Measurements from ENCODE around the gene SYNGR3.

The SYNGR3 gene

DNA sequence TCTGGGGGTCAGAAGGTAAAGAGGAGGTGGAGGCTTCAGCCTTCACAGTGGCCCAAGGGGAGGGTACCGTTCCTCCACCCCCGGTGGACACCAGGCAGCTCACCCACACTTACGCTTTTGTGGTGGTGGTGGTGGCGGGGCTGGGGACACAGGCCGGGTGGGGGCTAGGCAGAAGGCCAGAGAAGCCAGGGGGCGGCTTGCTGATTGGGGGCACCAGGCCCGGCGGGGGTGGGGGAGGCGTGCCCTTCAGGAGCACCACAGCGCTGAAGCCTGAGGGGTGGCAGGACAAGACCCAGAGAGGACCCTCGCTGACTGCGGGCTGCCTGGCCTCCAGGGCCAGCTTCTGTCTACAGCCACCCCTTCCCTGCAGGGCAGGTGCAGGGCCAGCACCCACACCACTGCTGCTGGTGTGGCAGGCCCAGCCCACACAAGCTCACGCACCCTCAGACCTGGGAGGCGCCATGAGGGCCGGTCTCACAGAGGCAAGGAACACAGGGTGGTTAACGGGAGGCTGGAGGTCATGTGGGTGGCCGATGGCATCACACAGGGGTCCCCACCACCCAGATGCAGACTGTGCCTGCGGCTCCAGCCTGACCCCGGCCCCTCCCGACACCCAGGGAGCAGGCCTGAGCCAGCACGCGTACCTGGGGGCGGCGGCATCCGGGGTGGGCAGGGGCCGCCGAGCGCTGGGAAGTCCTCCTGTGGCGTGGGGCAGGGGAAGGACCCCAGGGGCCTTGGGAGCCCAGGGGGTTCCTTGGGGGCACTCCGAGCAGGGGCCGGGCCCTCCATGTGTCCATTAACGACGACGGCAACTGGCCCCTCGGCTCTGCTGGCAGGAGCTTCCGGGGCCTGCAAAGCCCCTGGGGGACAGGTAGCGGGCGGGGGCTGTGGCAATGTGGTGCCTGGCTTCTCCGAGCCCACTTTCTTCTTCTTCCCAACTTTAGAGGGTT lies 9.4 kb downstream of the SYNGR3 start:
- no peak overlapping the region for H3K4me3 ChIP-seq (ENCODE audit: low read depth, low read length)
- in situ Hi-C loops (cut with HindIII; ENCODE audit: low sequenced_read_pairs) = no loop called here
- DNase-seq (ENCODE audit: low read depth) = no peak
- TF ChIP-seq, protein P1, sequence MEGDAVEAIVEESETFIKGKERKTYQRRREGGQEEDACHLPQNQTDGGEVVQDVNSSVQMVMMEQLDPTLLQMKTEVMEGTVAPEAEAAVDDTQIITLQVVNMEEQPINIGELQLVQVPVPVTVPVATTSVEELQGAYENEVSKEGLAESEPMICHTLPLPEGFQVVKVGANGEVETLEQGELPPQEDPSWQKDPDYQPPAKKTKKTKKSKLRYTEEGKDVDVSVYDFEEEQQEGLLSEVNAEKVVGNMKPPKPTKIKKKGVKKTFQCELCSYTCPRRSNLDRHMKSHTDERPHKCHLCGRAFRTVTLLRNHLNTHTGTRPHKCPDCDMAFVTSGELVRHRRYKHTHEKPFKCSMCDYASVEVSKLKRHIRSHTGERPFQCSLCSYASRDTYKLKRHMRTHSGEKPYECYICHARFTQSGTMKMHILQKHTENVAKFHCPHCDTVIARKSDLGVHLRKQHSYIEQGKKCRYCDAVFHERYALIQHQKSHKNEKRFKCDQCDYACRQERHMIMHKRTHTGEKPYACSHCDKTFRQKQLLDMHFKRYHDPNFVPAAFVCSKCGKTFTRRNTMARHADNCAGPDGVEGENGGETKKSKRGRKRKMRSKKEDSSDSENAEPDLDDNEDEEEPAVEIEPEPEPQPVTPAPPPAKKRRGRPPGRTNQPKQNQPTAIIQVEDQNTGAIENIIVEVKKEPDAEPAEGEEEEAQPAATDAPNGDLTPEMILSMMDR (IDR thresholded peaks at IDR 0.05; ENCODE audit: low read depth, low read length, missing control alignments) = no peak

DNA sequence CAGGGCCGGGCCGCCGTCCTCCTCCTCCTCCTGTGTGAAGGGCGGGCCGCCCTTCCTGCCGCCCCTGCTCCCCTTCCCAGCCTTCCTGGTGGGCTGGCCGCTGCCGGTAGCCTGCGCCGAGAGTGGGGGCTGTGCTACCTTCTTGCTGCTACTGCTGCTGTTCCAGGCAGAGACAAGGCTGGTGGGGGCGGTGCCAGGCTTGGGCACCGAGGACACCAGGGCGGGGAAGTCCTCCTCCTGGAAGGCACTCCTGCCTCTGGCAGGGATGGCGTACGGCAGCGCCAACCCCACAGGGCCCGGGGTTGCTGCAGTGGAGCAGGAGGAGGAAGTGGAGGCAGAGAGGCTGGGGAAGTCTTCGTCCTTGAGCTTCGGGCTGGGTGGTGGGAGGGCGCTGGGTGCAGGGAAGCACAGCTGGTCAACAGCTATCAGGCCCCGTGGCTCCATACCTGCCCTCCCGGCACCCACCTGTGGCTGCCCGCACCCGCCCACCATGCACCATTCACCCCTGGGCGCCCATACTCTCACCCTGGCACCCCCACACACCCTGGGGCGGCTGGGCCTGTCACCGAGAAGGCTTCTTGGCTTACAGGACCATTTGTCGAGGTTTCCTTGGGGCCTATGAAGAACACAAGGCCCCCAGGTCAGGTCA lies 10.2 kb downstream of the SYNGR3 start:
- no peak overlapping the region for H3K4me3 ChIP-seq (ENCODE audit: low read depth, low read length)
- DNase-seq (ENCODE audit: low read depth) = no peak
- TF ChIP-seq, protein P1 (IDR thresholded peaks at IDR 0.05; ENCODE audit: low read depth, low read length, missing control alignments) = no peak
- in situ Hi-C loops (cut with HindIII; ENCODE audit: low sequenced_read_pairs) = no loop called here

DNA sequence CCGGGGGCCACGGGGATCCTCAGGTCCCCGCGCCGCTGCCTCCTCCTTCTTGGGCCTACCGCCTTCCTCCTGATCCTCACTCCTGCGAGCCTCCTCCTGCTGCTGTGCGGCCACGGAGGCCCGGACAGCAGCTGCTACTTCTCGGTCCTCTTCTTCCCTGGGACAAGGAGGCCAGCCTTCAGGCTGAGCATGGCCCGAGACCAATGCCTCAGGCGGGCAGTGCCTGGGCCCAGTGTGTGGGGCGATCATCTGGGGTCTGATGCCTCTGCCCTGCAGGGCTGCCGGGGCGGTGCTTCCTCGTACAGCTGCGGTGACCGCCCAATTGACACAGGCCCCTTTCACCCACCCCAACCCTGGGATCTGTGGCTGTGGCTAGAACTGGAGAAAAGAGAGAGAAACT lies 11.3 kb downstream of the SYNGR3 start:
- no peak for DNase-seq (ENCODE audit: low read depth)
- TF ChIP-seq, protein P1 (IDR thresholded peaks at IDR 0.05; ENCODE audit: low read depth, low read length, missing control alignments) = no peak
- H3K4me3 ChIP-seq (ENCODE audit: low read depth, low read length) = no peak overlapping the region
- in situ Hi-C loops (cut with HindIII; ENCODE audit: low sequenced_read_pairs) = no loop called here

DNA sequence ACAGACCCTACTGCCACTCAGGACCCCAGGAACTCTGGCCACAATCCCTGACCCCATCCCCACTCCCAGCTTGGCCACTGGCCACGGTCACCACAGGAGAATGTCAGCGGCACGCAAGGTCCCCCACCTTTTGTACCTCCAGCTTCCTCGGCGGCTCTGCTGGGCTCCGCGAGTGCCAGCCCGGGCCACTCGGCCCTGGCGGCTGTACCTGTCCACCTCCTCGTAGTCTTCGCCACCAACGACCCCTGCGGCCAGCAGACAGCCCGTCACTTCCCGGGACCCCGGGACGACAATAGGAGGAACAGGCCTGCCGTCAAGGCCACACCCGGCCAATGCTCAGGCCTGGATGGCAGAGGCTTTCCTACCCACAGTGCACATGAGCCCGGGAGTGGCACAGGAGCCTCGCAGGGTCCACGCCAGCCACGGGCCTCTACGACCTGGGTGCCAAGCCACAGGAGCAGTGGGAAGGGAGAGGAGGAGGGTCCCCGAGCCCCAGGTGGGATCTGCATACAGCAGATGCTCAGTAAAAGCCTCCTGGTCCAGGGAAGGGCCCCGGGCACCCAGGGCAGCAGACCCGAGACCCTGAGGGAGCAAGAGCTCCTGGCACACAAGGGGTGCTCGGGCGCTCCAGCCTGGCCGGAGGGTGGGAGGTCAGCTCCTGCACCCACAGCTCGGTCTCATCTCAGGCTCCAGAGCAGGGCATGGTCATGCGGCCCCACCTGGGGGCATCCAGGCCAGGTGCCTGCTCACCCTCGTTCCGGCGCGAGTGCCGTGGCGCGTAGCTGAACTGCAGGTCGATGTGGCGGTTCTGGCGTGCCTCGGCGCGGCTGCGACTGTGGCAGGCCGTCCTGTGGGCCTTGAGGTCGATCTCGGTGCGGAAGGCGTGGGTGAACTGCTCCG lies 11.9 kb downstream of the SYNGR3 start:
- no peak overlapping the region for H3K4me3 ChIP-seq (ENCODE audit: low read depth, low read length)
- no peak for DNase-seq (ENCODE audit: low read depth)
- TF ChIP-seq, protein P1 (IDR thresholded peaks at IDR 0.05; ENCODE audit: low read depth, low read length, missing control alignments) = no peak
- in situ Hi-C loops (cut with HindIII; ENCODE audit: low sequenced_read_pairs) = no loop called here

DNA sequence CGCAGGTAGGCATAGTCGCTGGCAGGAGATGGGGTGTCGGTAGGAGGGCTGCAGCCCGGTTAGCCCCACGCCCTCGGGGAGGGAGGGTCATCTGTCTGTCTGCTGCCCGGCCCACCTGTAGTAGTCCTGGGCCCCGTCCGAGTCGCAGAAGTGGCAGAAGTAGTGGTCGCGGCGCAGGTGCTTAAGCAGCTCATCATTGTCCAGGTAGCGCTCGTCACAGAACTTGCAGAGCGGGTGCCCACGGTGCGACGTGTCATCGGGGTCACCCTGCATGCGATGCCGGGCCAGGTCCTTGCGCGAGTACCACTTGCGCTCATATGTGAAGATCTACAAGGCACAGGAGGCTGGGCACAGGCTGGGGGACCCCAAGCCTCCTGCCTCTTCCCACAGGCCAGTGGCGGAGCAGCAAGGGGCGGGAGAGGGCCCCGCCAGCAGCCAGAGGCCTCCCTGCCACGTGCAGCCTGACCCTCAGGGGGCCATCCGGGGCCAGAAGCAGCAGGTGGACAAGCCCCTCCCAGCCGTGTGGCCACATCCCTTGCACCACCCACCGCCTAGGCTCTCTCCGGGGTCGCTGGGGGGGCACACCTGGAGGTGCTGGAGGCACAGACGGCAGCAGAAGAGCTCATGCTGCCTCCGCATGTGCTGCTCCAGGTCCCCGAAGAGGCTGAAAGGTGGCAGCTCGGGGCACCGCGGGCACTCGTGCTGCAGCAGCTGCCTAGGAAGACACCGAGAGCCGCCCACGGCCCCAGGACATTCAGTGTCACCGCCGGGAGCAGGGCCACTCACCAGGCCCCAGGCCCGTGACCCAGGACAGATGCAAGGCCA lies 12.8 kb downstream of the SYNGR3 start:
- in situ Hi-C loops (cut with HindIII; ENCODE audit: low sequenced_read_pairs) = no loop called here
- TF ChIP-seq, protein P1 (IDR thresholded peaks at IDR 0.05; ENCODE audit: low read depth, low read length, missing control alignments) = no peak
- no peak for DNase-seq (ENCODE audit: low read depth)
- no peak overlapping the region for H3K4me3 ChIP-seq (ENCODE audit: low read depth, low read length)
